Sigmoid colon (tissue), 7 donors: Measurements from ENCODE around the gene GALNT8. TPM values are rescaled to one million over a fixed set of nuclear protein-coding genes. Genes with fewer than 3 reads are reported as not detected.

ENCODE experiments used
- DNase-seq: peaks from one replicate; pipeline ENCODE4 v3.0.0-alpha.2; 2019
- H3K27ac ChIP-seq, 4 donors: fragments of 200-600 bp; sonication (generic); one replicate each; pipeline ENCODE4 v1.5.1; 2016 to 2019; ENCODE audit warnings: mild to moderate bottlenecking in 1 of 4
- H3K27me3 ChIP-seq, 3 donors: fragments of 200-600 bp; sonication (generic); one replicate each; pipeline ENCODE4 v1.5.1; 2019; ENCODE audit warnings: mild to moderate bottlenecking in 1 of 3
- H3K36me3 ChIP-seq, 4 donors: fragments of 200-600 bp; sonication (generic); one replicate each; pipeline ENCODE4 v1.5.1; 2016 to 2019
- H3K4me1 ChIP-seq, 4 donors: fragments of 200-600 bp; sonication (generic); one replicate each; pipeline ENCODE4 v1.5.1; 2017 to 2019
- H3K4me3 ChIP-seq, 4 donors: fragments of 200-600 bp; sonication (generic); one replicate each; pipeline ENCODE4 v1.5.1; 2017 to 2019; ENCODE audit warnings: mild to moderate bottlenecking in 2 of 4, moderate library complexity in 1 of 4
- H3K9me3 ChIP-seq, 4 donors: fragments of 200-600 bp in 3 of 4; sonication (generic) in 3 of 4; one replicate each; pipeline versions ENCODE4 v1.5.1 to v1.6.1; 2013 to 2019
- EP300 ChIP-seq, 4 donors: sonication (generic); formaldehyde crosslinking; IDR thresholded peaks; one replicate each; pipeline ENCODE4 v1.6.1; 2017; ENCODE audit warnings: antibody characterized with exemption in 4 of 4
- POLR2A ChIP-seq, 2 donors: fragments of 450-650 bp; IDR thresholded peaks; one replicate each; pipeline ENCODE4 v1.6.1; 2016; ENCODE audit warnings: antibody characterized with exemption in 2 of 2, mild to moderate bottlenecking in 2 of 2, moderate library complexity in 2 of 2
- POLR2AphosphoS5 ChIP-seq, 4 donors: sonication (generic); formaldehyde crosslinking; IDR thresholded peaks; one replicate each; pipeline ENCODE4 v1.6.1; 2017; ENCODE audit warnings: antibody characterized with exemption in 4 of 4
- WGBS, 2 donors: extraction: QIAGEN DNeasy Blood & Tissue Kit; methylation state at CpG; one replicate each; pipeline ENCODE4 v1.1.7; 2013; 5-methylcytosine and 5-hydroxymethylcytosine counted together
- intact Hi-C: fragments of 100-400 bp; cut with DNase I; formaldehyde crosslinking; loops from one replicate; pipeline ENCODE4 v1.15.1; 2023
- polyA plus RNA-seq, 3 donors: library from polyadenylated mRNA; stranded (reverse); fragments of 200-250 nt; gene quantifications; one replicate each; pipeline ENCODE4 v1.2.3, GENCODE V29; 2013
- total RNA-seq, 4 donors: library from RNA; depleted of rRNA; stranded (reverse); fragments of >200 nt; gene quantifications; one replicate each; pipeline ENCODE4 v1.1.0, GENCODE V29; 2016
- TF ChIP-seq, protein P1 (sequence below), 4 experiments: fragments of 450-650 bp in 3 of 4; fragments of 200-600 bp in 1 of 4; IDR thresholded peaks; one replicate each; pipeline ENCODE4 v1.5.1; 2016 to 2019; ENCODE audit warnings: antibody characterized with exemption in 4 of 4, mild to moderate bottlenecking in 3 of 4, moderate library complexity in 2 of 4
- donor health status: healthy with polysubstance abuse.
- donor health status: Bipolar disorder and iron deficiency.
- donor health status: healthy.

The GALNT8 gene
- total and polyA plus RNA-seq, 7 donors = 1.1 to 8.1 (median 2.8) TPM

- H3K36me3 ChIP-seq = no peaks in the 10 kb centered on the region
- H3K9me3 ChIP-seq = peaks cover 0 to 7% (median 3%) of the 10 kb centered on the region in 4 donors
- no peaks in the 10 kb centered on the region for H3K4me1 ChIP-seq
- TF ChIP-seq EP300 (IDR thresholded peaks at IDR 0.05) (no peak), POLR2AphosphoS5 (IDR thresholded peaks at IDR 0.05) (no peak), POLR2A (IDR thresholded peaks at IDR 0.05) (no peak)
- TF ChIP-seq, protein P1, sequence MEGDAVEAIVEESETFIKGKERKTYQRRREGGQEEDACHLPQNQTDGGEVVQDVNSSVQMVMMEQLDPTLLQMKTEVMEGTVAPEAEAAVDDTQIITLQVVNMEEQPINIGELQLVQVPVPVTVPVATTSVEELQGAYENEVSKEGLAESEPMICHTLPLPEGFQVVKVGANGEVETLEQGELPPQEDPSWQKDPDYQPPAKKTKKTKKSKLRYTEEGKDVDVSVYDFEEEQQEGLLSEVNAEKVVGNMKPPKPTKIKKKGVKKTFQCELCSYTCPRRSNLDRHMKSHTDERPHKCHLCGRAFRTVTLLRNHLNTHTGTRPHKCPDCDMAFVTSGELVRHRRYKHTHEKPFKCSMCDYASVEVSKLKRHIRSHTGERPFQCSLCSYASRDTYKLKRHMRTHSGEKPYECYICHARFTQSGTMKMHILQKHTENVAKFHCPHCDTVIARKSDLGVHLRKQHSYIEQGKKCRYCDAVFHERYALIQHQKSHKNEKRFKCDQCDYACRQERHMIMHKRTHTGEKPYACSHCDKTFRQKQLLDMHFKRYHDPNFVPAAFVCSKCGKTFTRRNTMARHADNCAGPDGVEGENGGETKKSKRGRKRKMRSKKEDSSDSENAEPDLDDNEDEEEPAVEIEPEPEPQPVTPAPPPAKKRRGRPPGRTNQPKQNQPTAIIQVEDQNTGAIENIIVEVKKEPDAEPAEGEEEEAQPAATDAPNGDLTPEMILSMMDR (IDR thresholded peaks at IDR 0.05) = no peak
- intact Hi-C loops = no loop called here
- H3K27ac ChIP-seq = no peak overlapping the region
- DNase-seq = no peak
- 47 to 65% methylated on average over 9 of the region's 9 CpGs for WGBS, 2 donors
- no peak overlapping the region for H3K4me3 ChIP-seq
- no peaks in the 10 kb centered on the region for H3K27me3 ChIP-seq
Observed at GRCh38 chr12:4780641-4781611, 60.7 kb downstream of the GALNT8 start.

GRCh38 chr12:4784404-4785054 is 64.3 kb downstream of the GALNT8 start:
- Histone ChIP-seq H3K4me1 (no peaks in the 10 kb centered on the region), H3K36me3 (no peaks in the 10 kb centered on the region), H3K9me3 (peaks cover 0 to 7% (median 3%) of the 10 kb centered on the region in 4 donors), H3K4me3 (no peak overlapping the region), H3K27ac (no peak overlapping the region), H3K27me3 (no peaks in the 10 kb centered on the region)
- intact Hi-C loops = no loop called here
- no peak for DNase-seq
- TF ChIP-seq POLR2A (IDR thresholded peaks at IDR 0.05) (no peak), EP300 (IDR thresholded peaks at IDR 0.05) (no peak), POLR2AphosphoS5 (IDR thresholded peaks at IDR 0.05) (no peak)
- TF ChIP-seq, protein P1 (IDR thresholded peaks at IDR 0.05) = no peak
- 79 to 86% methylated on average over 7 of the region's 7 CpGs for WGBS, 2 donors

DNA sequence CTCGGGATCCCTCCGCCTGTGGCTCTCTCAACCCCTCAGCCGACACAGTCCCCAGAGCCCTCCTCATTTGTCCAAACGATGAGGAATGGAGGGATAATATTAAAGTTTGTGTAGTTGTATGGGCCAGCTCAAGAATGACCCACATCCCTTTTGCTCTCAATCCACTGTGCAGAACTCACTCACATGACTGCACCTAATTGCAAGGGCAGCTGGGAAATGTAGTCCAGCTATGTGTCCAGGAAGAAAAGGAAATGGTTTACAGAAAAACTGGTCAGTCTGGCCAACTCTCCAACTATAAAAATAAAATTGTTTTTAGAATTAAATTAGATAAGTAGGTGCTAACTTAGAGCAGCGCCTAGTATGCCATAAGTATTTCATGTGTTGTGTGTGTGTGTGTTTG is 66.6 kb downstream of the GALNT8 start:
- intact Hi-C loops = no loop called here
- no peaks in the 10 kb centered on the region for H3K36me3 ChIP-seq
- H3K27ac ChIP-seq = no peak overlapping the region
- no peaks in the 10 kb centered on the region for H3K4me1 ChIP-seq
- no peaks in the 10 kb centered on the region for H3K27me3 ChIP-seq
- peaks cover 0 to 7% (median 3%) of the 10 kb centered on the region in 4 donors for H3K9me3 ChIP-seq
- H3K4me3 ChIP-seq = no peak overlapping the region
- 89 to 92% methylated on average over 5 of the region's 5 CpGs for WGBS, 2 donors
- no peak for DNase-seq
- TF ChIP-seq POLR2AphosphoS5 (IDR thresholded peaks at IDR 0.05) (no peak), POLR2A (IDR thresholded peaks at IDR 0.05) (no peak), EP300 (IDR thresholded peaks at IDR 0.05) (no peak)
- TF ChIP-seq, protein P1 (IDR thresholded peaks at IDR 0.05) = no peak

DNA sequence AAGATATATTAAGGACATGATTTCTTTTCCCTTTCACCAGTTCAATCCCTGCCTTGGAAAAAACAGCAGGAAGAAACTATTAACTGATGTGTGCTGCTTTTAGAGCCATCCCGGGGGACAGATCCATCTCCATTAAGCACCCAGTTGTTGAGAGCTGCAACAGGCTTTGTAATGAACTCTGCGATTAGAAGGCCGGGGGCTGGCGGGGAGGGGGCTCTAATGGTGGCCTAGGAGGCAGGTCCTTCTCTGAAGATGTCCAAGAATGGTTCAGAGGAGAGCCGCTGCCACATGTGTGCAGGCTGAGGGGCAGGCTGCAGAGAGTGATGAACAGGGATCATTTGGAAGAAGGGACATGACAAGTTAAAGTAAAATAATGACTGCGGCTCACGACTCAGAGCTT is 67.8 kb downstream of the GALNT8 start:
- no peaks in the 10 kb centered on the region for H3K36me3 ChIP-seq
- WGBS, 2 donors = 78 to 87% methylated on average over 7 of the region's 7 CpGs
- H3K9me3 ChIP-seq = peaks cover 0 to 7% (median 3%) of the 10 kb centered on the region in 4 donors
- no peak overlapping the region for H3K4me3 ChIP-seq
- H3K27me3 ChIP-seq = no peaks in the 10 kb centered on the region
- H3K27ac ChIP-seq = no peak overlapping the region
- DNase-seq = no peak
- H3K4me1 ChIP-seq = no peaks in the 10 kb centered on the region
- TF ChIP-seq EP300 (IDR thresholded peaks at IDR 0.05) (no peak), POLR2A (IDR thresholded peaks at IDR 0.05) (no peak), POLR2AphosphoS5 (IDR thresholded peaks at IDR 0.05) (no peak)
- TF ChIP-seq, protein P1 (IDR thresholded peaks at IDR 0.05) = no peak
- intact Hi-C loops = no loop called here
